DMS114 treated with DMSO at 0.1 percent for 48 hours (cell line): ENCODE measurements around the gene NEDD4.
A peak's percentile ranks its signal among the peaks of the same experiment; 100 is the strongest.
"Not testable (repeated sequence)": the region's sequence is repeated elsewhere in the genome, so short reads cannot be mapped to it uniquely, and the experiment has no call there.

Experiments used
- DNase-seq: peaks from one replicate; lab custom pipeline; 2025; ENCODE audit not compliant: unreplicated experiment; lab: John Stamatoyannopoulos, UW

The NEDD4 gene

DNA sequence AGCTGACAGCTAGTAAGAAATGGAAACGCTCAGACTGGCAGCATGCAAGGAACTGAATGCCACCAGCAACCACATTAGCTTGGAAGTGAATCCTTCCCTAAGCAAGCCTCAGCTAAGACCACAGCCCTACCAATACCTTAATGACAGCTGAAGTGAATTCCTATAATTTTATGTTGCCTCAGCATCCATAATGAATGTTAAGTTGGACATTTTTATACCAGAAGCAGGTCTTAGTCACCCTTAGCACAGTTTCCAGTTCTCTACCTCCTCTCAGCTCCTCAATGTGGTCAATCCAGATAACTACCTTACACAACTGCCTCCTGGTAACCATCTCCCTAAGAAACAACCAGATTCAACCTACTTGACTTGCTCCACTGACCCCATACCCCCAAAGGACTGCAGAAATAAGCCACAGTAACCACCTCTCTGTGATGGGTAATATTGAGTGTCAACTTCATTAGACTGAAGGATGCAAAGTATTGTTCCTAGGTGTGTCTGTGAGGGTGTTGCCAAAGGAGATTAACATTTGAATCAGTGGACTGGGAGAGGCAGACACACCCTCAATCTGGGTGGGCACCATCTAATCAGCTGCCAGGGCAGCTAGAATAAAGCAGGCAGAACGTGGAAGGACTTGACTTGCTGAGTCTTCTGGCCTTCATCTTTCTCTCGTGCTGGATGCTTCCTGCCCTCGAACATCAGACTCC is 33.5 kb downstream of the NEDD4 start:
- no peak for DNase-seq

DNA sequence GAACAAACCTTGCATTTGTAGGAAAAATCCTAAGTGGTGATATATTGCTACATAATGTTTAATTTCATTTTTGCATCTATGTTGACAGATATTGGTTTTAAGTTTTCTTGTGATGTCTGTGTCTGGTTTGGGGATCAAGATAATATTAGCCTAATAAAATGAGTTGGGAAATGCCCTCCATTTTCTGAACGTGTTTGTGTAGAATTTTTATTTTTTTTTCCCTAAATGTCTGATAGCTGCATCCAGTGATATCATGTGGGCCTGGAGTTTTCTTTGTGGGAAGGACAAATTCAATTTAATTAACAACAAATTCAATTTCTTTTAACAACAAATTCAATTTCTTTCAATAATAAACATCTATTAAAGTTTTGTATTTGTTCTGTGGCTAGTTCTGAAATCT is 35.1 kb downstream of the NEDD4 start:
- DNase-seq: no peak

DNA sequence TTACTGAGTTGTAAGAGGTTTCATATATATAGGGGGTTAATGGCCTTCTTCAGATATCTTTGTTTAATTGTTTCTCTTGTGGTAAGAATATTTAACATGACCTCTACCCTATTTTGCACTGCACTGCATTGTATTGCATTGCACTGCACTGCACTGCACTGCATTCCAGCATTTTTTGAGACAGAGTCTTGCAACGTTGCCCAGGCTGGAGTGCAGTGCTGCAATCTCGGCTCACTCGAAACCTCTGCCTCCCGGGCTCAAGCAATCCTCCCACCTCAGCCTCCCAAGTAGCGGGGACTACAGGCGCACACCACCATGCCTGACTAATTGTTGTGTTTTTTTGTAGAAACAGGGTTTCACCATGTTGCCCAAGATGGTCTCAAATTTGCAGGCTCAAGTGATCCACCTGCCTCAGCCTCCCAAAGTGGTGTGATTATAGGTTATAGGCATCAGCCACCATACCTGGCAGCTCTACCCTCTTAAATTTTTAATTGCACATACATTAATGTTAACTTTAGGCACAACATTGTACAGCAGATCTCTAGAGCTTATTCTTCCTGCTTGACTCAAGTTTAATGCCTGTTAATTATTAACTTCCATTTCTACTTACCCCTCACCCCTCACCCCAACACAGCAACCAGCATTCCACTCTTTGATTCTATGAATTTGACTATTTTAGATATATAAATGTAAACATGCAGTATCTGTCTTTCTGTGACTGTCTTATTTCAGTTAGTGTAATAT is 38.4 kb downstream of the NEDD4 start:
- no peak for DNase-seq

DNA sequence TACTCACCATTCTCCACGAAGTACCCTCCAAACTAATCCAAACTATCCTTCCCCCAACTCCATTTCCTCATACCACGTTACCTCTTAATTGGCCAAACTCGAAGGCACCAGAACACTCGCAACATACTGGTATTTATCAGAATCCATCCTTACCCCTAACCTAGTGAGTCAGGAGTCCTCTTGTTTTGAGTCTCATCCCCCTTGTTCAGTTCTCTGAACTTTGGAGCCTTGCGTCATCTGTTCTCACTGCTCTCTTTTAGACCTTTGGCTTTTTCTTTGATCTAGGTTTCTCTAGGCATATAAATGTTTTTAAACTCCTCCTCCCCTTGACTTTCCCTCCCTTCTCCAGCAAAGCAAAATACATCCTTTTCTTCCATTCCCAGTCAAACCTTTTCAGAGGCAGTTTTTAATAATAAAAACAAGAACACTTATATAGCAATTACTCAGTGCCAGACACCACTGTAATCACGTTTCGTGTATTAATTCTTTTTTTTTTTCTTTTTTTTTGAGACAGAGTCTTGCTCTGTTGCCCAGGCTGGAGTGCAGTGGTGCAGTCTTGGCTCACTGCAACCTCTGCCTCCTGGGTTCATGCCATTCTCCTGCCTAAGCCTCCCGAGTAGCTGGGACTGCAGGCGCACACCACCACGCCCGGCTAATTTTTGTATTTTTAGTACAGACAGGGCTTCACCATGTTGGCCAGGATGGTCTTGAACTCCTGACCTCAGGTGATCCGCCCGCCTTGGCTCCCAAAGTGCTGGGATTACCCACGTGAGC is 40.7 kb downstream of the NEDD4 start:
- DNase-seq: not testable (repeated sequence)

DNA sequence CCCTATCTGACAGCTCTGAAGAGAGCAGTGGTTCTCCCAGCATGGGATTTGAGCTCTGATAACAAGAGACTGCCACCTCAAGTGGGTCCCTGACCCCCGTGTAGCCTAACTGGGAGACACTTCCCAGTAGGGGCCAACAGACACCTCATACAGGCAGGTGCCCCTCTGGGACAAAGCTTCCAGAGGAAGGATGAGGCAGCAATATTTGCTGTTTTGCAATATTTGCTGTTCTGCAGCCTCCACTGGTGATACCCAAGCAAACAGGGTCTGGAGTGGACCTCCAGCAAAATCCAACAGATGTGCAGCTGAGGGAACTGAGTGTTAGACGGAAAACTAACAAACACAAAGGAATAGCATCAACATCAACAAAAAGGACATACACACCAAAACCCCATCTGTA is 48.8 kb downstream of the NEDD4 start:
- not testable (repeated sequence) for DNase-seq

DNA sequence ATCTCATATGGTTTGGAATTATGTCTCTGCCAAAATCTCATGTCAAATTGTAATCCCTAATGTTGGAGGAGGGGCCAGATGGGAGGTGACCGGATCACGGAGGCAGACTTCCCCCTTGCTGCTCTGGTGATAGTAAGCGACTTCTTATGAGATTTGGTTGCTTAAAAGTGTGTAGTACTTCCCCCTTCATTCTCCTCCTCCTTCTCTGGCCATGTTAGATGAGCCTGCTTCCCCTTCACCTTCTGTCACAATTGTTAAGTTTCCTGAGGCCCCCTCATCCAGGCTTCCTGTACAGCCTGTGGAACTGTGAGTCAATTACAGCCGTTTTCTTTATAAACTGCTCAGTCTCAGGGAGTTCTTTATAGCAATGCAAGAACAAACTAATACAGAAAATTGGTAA is 51.1 kb downstream of the NEDD4 start:
- DNase-seq: no peak

DNA sequence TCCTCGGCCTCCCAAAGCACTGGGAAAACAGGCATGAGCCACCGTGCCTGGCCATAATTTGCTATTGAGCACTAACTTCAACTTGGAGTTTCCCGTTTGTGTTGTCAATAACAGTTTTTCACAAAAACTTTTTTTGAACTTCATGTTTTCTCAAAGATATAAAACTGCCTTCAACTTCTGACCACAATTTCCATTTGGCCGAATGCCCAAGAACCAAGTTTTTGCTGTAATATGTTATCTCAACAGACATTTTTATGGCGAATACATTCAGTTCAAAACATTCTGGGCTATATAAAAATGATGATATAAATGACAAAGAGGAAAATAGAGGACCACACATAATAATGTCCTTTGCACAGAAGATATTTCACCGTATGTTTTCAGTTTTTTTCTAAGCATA is 56.4 kb downstream of the NEDD4 start:
- DNase-seq: no peak

DNA sequence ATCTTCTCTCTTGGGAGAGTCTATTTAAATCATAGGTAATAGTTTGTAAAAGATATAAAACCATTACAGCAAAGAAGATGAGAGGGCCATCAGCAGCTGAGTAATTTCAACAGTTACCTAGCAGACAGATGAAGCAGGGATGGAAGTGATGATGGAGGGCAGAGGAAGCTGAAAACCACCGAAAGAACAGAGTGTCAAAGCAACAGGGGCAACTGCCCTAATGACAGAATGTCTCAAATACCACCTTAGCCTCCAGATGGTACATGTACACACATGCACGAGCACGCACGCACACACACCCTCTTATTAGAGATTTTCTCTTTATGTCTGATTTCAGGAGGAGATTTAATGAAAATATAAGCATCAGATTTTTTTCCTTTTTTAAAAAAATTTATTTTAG is 64.5 kb downstream of the NEDD4 start:
- no peak for DNase-seq

DNA sequence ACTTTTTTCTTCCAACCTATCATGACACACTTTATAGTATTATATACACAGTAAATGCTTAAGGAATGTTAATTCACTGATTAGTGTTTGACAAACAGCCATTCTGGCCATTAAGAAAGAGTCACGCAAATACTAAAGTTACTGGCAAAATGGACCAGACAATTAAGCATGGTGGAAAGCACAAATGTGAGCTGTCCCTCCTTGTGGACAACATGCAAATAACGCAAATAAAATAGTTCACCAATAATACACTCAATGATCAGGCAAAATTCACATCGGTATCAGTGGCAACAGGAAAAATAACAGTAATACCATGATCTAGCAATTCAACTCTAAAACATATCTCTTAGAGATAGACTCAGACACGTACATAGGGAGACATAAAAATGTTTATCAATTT is 71.7 kb downstream of the NEDD4 start:
- DNase-seq: no peak

DNA sequence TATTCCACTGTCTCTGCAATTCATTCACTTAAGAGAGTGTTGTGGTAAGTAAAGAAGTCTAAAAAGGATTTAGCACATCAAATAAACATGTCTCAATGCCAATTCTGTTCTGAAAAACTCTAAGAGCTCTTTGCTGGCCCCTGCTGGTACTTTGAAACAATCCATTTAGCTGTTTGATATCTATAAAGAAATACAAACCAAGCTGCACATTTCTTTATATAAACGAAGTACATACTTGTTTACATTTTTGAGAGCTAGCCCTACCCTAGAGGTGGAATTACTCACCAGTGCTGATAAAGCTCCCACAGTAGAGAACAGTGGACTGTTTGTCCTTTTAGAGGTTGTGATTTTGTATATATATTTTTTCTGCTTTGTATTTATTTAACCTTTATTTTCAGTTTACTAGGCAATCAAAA is 75.5 kb downstream of the NEDD4 start:
- DNase-seq: peak; percentile 42

DNA sequence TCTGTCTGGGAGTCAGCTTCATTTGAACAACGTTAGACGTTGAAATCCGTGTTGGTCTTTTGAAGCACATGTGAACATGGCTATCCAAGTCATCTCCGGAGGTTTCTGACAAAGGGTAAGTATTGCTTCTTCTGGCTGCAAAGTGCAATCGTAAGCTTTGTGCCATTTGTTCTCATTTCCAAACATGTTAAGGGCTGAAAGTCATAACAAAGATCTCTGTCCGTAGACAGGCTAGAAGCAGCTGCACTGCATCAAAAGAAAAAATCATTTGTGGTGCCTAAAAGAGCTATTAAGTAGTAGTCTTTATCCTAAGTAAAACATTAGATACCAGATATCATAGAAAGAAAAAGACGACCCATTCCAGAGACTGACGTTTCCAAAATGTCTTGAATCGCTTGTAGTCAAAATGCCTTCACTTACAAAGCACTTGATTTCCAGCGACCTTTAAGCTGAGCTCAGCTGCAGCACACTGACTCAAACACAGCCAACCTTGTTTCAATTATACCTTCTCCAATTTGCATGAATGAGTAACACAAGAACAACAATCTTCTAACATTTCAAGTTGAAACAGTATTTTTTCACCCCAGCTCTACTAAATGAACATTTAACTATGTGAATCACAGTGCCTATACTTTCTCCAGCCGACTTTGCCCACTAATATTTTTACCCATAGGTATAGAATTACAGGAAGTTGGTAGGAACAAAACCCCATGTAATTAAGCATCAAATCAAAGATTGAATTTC is 76.6 kb downstream of the NEDD4 start:
- DNase-seq: no peak

DNA sequence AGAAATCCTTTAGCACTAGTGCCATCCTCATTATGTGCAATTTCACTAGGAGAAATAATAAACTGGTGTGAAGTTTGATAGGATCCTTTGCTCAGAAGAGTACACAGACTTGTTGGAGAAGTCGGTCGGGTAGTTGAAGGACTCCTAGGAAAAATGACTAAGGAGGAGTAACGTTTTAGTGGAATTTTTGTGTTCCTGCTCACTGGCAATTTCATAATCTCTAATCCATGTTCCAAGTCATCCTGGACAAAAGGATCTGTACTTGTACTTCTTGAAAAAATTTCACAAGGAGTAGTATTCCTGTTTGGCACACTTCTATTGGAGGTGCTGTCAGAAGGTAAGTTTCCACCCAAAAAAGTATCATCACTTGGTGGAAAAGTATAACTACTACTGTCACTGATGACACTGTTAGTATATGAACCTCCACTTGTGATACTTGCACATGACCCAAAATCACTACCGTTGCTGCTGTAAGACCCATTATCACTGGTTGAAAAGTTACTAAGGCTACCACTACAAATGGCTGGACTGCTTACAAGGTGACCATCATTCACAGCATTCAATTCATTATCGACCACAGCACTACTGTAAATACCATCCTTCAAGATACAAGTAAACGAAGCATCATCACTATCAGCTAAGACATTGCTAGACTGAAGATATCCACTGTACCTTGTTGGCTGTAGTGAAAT is 77.4 kb downstream of the NEDD4 start:
- DNase-seq: no peak

DNA sequence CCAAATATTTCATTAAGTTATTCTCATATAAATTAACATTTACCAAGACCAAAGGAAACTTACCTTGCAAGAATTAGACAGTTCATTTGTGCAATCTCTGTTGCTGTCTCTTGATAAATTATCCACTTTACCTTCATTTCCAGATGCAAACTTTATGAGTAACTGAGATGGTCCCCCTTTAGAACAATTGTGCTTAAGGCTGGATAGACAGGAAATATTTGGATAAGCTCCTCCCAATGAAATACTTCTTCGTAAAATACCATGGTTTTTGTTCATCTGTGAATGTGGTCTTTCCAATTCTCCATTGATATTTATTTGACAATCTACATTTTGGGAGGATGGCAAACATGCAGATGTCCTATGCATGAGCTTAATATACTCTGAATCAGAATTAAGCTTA is 78.2 kb downstream of the NEDD4 start:
- no peak for DNase-seq

DNA sequence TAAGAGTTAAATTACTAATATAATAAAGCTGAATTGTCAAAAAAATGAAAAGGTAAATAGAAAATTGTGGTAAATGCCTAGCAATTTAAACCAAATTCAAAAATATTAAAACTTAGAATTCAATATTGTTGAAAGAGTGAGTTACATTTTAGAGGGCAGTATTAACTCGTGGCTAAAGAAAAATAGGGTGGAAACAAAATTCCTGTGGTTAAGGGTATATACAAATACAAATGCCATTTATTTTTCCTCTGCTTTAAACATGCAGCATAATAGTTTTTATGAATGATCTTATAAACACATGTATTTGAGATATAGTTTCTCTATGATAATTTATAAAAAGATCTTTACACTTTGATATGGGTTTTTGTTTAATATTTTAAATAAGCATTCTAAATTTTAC is 79.0 kb downstream of the NEDD4 start:
- DNase-seq: no peak

DNA sequence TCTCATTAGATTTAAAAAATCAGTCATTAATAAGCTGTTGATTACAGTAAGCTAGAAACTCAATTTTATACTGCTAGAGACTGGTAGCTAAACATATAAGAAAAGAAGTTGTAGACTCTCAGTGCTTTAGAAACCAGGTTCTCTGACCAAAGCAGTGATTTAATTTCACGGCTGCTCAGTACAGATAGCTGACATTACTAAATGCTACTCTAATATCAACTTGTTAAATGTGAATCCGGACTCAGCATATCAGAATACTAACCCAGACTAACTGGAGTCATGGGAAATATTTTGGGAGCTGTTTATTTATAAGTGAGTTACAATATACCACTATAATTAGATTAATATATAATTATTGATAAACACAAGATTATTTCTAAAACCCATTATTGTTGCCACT is 80.4 kb downstream of the NEDD4 start:
- DNase-seq: no peak

DNA sequence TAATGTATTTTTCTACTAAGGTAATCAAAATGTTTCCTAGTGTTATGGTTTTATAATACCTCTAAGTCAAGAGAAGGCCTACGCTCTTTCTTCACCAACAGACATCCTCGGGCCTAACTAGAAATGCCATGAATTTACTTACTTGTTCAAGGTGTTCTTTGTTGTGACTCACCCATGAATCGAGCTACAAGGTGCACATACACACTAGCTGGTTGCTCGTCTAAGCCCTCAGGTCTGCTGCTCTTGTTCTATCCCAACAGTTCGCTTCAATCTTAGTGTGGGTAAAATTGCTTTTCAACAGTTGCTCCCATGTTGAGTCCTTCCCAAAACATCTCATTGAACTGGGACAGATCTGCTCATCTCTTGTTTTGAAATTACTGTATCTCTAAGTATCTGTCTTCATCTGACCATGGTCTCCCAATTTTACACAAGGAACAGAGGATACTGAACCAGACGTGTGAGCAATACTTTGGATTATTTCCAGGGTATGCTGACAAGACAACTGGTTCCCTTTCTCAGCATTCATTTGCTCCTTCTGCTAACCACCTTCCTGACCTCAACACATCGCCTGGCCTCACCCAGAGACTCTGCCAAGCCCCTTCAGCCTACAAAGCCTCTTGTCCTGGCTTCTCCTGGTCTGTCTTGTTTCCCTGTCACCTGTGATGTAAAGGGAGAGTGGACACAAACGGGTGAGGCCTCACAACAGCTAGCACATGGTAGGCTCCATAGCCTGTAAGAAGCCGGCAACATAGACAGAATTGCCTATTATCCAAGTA is 84.2 kb downstream of the NEDD4 start:
- no peak for DNase-seq

DNA sequence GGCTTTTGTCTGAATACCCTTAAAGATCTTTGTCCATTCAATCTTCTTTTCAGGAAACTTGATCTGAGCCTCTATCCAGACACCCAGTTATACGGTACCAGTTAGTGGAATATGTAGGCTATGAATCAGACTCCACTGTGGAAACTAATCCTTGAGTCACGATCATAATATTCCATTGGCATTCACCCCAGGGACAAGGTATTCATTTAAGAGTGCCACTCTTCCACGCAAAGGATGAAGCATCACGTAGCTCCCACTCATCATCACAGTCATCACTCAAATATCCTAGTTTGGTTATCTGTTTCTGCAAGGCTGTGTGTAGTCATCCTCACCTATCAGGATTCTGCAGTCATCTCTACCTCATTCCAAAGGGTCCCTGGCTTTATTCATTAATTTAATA is 85.6 kb downstream of the NEDD4 start:
- no peak for DNase-seq

DNA sequence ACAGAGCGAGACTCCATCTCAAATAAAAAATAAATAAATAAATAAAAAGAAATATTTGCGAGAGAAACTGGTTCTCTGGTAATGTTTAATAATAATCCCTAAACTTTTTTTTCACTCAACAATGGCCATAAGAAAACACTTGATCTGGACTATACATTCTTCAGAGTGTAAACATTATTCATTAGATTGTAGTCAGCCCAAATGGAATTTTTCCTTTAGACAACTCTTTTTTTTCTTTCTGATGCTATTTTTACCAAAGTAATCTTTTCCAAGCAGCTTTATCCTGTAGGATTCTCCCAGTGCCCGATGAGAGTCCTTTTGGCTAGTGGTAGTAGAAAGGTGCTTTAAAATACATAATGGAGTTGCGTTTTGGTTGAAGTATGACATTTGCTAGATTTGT is 90.4 kb downstream of the NEDD4 start:
- no peak for DNase-seq

DNA sequence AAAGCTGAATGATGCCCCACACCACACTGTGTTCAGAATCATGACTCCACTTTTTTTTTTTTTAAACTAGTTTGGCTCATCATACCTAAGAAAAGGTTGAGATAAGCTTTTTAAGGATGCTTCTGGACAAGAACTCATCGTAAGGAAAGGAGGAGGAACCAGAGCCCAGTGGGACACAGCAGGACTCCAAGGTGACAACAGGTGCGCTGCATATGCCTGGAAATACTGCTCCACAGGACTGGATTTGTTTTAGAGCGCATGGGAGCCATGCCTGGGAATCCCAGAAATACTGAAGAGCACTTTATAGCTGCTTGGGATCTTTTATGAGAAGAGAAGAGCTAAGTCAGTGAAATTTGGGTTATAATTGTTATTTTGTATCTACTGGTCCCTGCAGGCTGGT is 93.4 kb downstream of the NEDD4 start:
- no peak for DNase-seq

DNA sequence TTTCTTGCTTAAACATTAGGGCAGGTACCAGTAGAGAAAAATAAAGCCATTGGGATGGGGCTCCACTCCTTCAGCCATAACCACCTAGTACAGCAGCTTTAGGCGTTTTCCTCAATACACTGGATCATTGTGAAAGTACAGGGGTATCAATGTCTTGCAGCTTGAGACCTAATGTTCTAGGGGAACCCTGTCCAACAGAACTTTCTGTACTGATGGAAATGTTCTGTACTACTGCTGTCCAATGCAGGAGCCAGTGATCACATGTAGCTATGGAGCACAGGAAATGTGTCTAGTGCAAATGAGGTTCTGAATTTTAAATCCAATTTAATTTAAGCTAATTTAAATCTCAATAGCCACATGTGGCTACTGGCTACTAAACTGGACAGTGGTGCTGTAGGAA is 93.9 kb downstream of the NEDD4 start:
- no peak for DNase-seq
